ENCODE data around the gene PLEKHJ1.

GRCh38 chr19:2201473-2202148 is 34.5 kb downstream of the PLEKHJ1 start:
- TF ChIP-seq CTCF (conservative IDR thresholded peaks at IDR 0.05; ENCODE audit: low read length) (no peak), EZH2phosphoT487 (IDR thresholded peaks at IDR 0.05; ENCODE audit: borderline replicate concordance) (no peak)

All from Loucy (cell line).